Measurements from ENCODE around the gene IKZF1.

DNA sequence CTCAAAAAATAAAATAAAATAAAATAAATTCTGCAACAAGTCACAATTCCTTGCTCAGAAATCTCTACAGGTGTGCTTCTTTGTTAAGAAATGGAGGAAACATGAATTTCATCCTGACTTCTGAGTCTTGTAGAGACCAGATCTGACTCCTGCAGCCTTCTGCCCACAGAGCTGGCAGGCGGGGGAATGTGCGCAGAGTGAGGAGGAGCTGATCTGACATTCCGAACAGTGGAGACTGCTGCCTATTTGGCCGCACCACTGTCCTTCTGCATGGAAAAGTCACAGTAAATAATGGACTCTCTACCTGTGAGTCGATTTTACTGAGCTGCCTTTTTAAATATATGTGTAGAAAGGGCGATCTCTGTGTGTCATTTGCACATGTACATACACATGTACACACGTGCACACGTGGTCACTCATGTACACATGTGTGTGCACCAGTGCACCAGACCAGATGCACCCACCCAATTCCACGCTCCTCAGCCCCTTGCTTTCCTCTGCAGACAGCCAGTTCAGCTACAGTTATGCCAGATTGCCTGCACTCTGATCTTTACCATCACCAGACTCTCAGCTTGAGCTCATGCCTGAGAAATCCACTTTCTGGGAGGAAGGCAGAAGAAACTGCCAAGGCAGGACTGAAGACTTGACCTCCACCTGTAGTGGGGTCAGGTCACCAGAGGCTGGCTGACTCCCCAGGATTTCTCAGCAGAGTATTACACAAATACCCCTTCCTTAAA, 54.9 kb downstream of the IKZF1 start:
- TF ChIP-seq POLR2A (IDR thresholded peaks at IDR 0.05; ENCODE audit: low read length) (no peak), GATA1 (IDR thresholded peaks at IDR 0.05; ENCODE audit: low read depth, low read length) (no peak)

Data from erythroblast (primary cell).